Measurements from ENCODE around the gene PCA3. TPM values are rescaled to one million over a fixed set of nuclear protein-coding genes. Genes with fewer than 3 reads are reported as not detected.

Gene PCA3
- total RNA-seq = under 1 TPM in 1 of 3 donors, not detected in 2; 0.38 TPM
- long read RNA-seq, donor 1, partial matches to known transcripts = 3 of 13 reads
- long read RNA-seq, donor 1, other reads (novel, unspliced or antisense) = 10 of 13 reads
- long read RNA-seq, donor 2, partial matches to known transcripts = 0 of 1 reads
- long read RNA-seq, donor 2, other reads (novel, unspliced or antisense) = 1 of 1 reads

GRCh38 chr9:76764138-76764537 is at the start of gene PCA3:
TSS of gene PCA3 (plus strand) at chr9:76764438.
- no peak within 1 kb of the TSS for H3K4me3 ChIP-seq
- no peaks in the 10 kb centered on the region for H3K9me3 ChIP-seq
- no peaks in the 10 kb centered on the region for H3K4me1 ChIP-seq (ENCODE audit: low read depth)
- H3K36me3 ChIP-seq (ENCODE audit: low read depth) = no peaks in the 10 kb centered on the region
- DNase-seq (no peak), ATAC-seq (no peak)
- TF ChIP-seq, protein P1, sequence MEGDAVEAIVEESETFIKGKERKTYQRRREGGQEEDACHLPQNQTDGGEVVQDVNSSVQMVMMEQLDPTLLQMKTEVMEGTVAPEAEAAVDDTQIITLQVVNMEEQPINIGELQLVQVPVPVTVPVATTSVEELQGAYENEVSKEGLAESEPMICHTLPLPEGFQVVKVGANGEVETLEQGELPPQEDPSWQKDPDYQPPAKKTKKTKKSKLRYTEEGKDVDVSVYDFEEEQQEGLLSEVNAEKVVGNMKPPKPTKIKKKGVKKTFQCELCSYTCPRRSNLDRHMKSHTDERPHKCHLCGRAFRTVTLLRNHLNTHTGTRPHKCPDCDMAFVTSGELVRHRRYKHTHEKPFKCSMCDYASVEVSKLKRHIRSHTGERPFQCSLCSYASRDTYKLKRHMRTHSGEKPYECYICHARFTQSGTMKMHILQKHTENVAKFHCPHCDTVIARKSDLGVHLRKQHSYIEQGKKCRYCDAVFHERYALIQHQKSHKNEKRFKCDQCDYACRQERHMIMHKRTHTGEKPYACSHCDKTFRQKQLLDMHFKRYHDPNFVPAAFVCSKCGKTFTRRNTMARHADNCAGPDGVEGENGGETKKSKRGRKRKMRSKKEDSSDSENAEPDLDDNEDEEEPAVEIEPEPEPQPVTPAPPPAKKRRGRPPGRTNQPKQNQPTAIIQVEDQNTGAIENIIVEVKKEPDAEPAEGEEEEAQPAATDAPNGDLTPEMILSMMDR (IDR thresholded peaks at IDR 0.05) = no peak
- intact Hi-C loops (cut with DNase I, micrococcal nuclease) = no loop called here

DNA sequence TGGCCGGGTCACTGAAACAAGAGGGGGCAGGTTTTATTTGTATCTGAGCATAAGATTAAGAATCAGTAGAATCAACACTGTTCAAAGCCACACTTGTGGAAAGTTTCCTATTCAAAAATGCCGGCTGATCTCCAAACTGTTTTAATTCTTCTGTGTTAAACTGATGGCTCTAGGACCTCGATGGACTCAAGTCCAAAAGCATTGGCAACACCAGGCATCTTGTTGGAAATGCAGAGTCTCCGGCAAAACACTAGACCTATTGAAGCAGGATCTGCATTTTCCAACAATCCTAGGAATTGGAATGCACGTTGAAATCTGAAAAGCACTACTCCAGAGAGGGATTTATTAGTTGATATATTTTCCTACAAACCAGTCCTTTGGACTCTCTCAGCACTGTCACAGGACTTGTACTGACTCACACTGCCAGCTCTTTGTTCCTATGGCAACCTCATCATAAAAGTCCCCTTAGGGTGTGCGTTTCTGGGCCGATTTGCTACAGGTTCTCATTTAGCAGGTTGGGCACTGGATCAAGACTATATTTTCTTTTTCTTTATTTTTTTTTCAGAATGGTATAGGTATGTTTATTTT is 48.1 kb upstream of the PCA3 start:
- TF ChIP-seq, protein P1 (IDR thresholded peaks at IDR 0.05) = no peak
- Histone ChIP-seq H3K4me3 (no peak overlapping the region), H3K9me3 (no peaks in the 10 kb centered on the region), H3K36me3 (ENCODE audit: low read depth) (no peaks in the 10 kb centered on the region), H3K4me1 (ENCODE audit: low read depth) (no peaks in the 10 kb centered on the region)
- no peak for ATAC-seq
- intact Hi-C loops (cut with DNase I, micrococcal nuclease) = no loop called here
- no peak for DNase-seq

GRCh38 chr9:76717176-76717575 is 47.1 kb upstream of the PCA3 start:
- TF ChIP-seq, protein P1 (IDR thresholded peaks at IDR 0.05) = no peak
- Histone ChIP-seq H3K9me3 (no peaks in the 10 kb centered on the region), H3K36me3 (ENCODE audit: low read depth) (no peaks in the 10 kb centered on the region), H3K4me1 (ENCODE audit: low read depth) (no peaks in the 10 kb centered on the region), H3K4me3 (no peak overlapping the region)
- intact Hi-C loops (cut with DNase I, micrococcal nuclease) = no loop called here
- ATAC-seq (peak; percentile 42), DNase-seq (no peak)

- Histone ChIP-seq H3K4me3 (no peak overlapping the region), H3K4me1 (ENCODE audit: low read depth) (no peaks in the 10 kb centered on the region), H3K36me3 (ENCODE audit: low read depth) (no peaks in the 10 kb centered on the region), H3K9me3 (no peaks in the 10 kb centered on the region)
- ATAC-seq (peak; percentile 25), DNase-seq (peak in 1 of 3 donors; percentile 10)
- TF ChIP-seq, protein P1 (IDR thresholded peaks at IDR 0.05) = no peak
- intact Hi-C loops (cut with DNase I, micrococcal nuclease) = no loop called here
Observed at GRCh38 chr9:76717613-76718012, 46.6 kb upstream of the PCA3 start.

- intact Hi-C loops (cut with DNase I, micrococcal nuclease) = no loop called here
Observed at GRCh38 chr9:76718166-76718565, 46.1 kb upstream of the PCA3 start.

More at GRCh38 chr9:76718166-76718565, 46.1 kb upstream of the PCA3 start:
- ATAC-seq (no peak), DNase-seq (no peak)
- H3K4me3 ChIP-seq = no peak overlapping the region
- H3K36me3 ChIP-seq (ENCODE audit: low read depth) = no peaks in the 10 kb centered on the region
- TF ChIP-seq, protein P1 (IDR thresholded peaks at IDR 0.05) = no peak
- no peaks in the 10 kb centered on the region for H3K4me1 ChIP-seq (ENCODE audit: low read depth)
- H3K9me3 ChIP-seq = no peaks in the 10 kb centered on the region
